Dendritic cell treated with granulocyte-macrophage colony-stimulating factor and Interleukin-4, amounts not matched to agents 40 ng/mL and 50 ng/mL, for 4 days (primary cell): Measurements from ENCODE around the gene NAPB.
"Not testable (repeated sequence)": the region's sequence is repeated elsewhere in the genome, so short reads cannot be mapped to it uniquely, and the experiment has no call there.

Experiments used
- H3K27ac Mint-ChIP-seq: one replicate; pipeline ENCODE4 v1.8.0; 2022; ENCODE audit warnings: mild to moderate bottlenecking, mixed read lengths
- H3K27me3 Mint-ChIP-seq: one replicate; pipeline ENCODE4 v1.8.0; 2022; ENCODE audit warnings: mild to moderate bottlenecking, mixed read lengths
- H3K36me3 Mint-ChIP-seq: one replicate; pipeline ENCODE4 v1.8.0; 2022; ENCODE audit warnings: low read depth, mixed read lengths
- H3K4me1 Mint-ChIP-seq: one replicate; pipeline ENCODE4 v1.8.0; 2022; ENCODE audit warnings: low read depth, mixed read lengths
- H3K4me3 Mint-ChIP-seq: one replicate; pipeline ENCODE4 v1.8.0; 2022; ENCODE audit warnings: mild to moderate bottlenecking, moderate library complexity, mixed read lengths
- H3K9me3 Mint-ChIP-seq: one replicate; pipeline ENCODE4 v1.8.0; 2022; ENCODE audit warnings: mixed read lengths
- intact Hi-C: fragments of 100-400 bp; cut with micrococcal nuclease; formaldehyde crosslinking; loops from one replicate; pipeline ENCODE4 v1.15.0; 2022

NAPB gene

DNA sequence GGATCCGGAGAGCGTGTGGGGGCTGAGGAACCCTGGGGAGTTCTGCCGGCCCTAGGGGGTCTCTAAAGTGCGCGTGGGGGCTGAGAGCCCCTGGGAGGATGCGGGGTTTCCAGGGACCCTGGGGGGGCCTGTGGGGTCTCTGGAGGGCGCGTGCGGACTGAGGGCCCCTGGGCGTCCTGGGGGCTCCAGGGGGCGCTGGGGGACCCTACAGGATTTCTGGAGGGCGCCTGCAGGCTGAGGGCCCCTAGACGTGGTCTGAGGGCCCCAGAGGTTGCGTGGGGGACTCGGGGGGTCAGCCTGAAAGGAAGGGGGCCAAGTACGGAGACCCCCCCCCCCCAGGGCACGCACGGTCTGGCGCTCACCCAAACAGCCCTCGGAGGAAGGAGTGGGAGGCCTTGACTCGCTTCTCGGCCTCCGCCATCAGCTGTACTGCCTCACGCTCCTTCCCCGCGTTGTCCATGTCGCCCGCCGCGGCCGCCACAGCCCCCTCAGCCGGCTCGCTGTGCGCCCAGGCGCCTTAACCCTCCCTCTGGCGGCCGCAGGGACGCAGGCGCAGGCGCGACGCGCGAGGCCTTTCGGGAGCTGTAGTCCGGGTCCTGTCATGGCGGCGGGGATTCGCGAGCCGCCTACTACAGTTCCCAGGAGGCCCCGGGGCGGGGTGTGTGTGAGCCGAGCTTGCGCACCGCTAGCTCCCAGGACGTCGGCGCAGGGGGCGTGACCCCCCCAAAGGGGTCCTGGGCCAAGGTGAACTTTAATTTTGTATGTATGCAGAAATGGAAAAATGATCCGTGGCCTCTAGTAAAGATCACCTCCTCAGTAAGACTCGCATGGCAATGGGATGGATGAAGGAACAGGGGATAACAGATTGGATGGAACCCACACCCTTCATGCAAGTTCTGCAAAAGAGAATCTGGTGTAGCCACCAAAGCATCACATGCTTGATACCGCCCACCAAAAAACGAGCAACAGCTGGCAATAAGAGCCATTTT lies at the start of gene NAPB:
NAPB (minus strand) TSS at position 546 of the 989 bp plus-strand sequence; CDS start at position 460, 86 bp downstream.
- Mint-ChIP-seq H3K4me1 (peaks cover 8% of the 10 kb centered on the region), H3K9me3 (no peaks in the 10 kb centered on the region), H3K27me3 (peaks cover 8% of the 10 kb centered on the region), H3K4me3 (peak within 1 kb of the TSS; percentile 80), H3K36me3 (peaks cover 11% of the 10 kb centered on the region), H3K27ac (peak within 1 kb of the TSS; percentile 83)
- intact Hi-C loops: loop anchor here (5.0 kb wide), 1 partner anchor 59 kb away; the partner anchor contains the start of gene GZF1

DNA sequence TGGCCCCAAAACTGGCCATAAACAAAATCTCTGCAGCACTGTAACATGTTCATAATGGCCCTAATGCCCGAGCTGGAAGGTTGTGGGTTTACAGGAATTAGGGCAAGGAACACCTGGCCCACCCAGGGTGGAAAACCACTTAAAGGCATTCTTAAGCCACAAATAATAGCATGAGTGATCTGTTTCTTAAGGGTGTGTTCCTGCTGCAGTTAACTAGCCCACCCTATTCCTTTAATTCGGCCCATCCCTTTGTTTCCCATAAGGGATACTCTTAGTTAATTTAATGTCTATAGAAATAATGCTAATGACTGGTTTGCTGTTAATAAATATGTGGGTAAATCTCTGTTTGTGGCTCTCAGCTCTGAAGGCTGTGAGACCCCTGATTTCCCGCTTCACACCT lies 45.7 kb upstream of the NAPB start:
- intact Hi-C loops, H3K36me3 Mint-ChIP-seq, H3K4me3 Mint-ChIP-seq, H3K4me1 Mint-ChIP-seq, H3K27me3 Mint-ChIP-seq, H3K27ac Mint-ChIP-seq: not testable (repeated sequence)
- H3K9me3 Mint-ChIP-seq: peaks cover 42% of the 10 kb centered on the region

DNA sequence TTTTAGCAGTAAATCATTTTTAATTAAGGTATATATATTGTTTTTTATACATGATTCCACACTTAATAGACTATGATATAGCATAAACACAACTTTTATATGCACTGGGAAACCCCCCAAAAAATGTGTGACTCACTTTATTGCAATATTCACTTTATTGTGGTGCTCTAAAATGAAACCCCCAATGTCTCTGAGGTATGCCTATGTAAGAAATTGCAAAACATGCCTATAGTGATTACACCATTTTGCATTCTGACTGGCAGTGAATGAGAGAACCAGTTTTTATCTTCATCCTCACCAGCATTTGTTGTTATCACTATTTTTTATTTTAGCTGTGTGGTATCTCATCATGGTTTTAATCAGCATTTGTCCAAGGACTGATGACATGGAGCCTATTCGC lies 39.9 kb upstream of the NAPB start:
- peaks cover 20% of the 10 kb centered on the region for H3K9me3 Mint-ChIP-seq
- H3K27ac Mint-ChIP-seq: no peak overlapping the region
- no peaks in the 10 kb centered on the region for H3K36me3 Mint-ChIP-seq
- no peak overlapping the region for H3K4me3 Mint-ChIP-seq
- H3K27me3 Mint-ChIP-seq: peaks cover 5% of the 10 kb centered on the region
- peaks cover 8% of the 10 kb centered on the region for H3K4me1 Mint-ChIP-seq
- intact Hi-C loops: no loop called here

DNA sequence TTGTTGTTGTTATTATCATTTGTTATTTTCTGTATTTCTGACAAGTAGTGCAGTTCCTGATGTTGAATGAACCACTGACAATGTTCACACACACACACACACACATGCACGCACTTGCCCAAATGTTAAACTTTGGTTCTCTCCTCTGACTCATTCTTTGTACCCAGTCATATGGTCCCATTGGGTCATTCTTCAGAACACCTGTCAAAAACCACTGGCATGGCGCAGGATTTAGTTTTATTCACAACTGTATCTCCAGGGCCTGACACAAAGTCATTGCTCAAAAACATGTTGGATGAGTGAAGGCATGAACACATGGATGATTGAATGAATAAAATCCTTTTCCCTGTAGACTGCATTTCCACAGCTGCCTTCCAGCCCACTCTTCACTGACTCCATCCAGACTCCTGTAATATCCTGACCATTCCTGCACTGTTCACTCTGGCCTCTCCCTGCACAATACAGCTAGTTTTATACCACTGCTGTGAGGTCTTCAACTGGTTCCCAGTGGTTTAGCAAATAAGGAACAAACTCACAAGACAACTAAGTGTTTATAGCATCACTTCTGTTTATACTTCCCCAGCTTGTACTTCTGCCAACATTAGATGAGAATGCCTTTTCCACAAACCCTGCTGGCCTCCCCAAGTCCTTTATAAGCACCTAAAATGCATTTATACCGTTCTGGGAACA lies 38.3 kb upstream of the NAPB start:
- Mint-ChIP-seq H3K27me3 (peaks cover 5% of the 10 kb centered on the region), H3K27ac (peak overlapping the region; percentile 21), H3K4me3 (no peak overlapping the region), H3K9me3 (peaks cover 4% of the 10 kb centered on the region), H3K36me3 (no peaks in the 10 kb centered on the region), H3K4me1 (peaks cover 8% of the 10 kb centered on the region)
- intact Hi-C loops: no loop called here

DNA sequence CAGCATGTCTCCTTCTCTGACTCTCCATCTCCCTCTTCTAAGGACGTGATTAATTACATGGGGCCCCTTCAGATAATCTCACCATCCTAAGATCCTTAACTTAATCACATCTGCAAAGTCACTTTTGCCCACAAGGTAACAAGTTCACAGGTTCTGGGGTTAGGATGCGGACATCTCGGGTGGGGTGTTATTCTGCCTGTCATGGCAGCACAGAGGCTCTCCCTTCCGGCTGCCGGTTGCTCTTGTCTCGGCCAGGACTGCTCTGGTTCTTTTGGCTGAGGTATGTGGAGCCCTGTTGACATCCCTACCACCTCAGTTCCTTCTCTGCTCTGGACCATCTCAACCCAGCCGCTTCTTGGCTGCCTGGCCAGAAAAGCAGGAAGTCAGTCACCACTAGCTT lies 35.6 kb upstream of the NAPB start:
- H3K27ac Mint-ChIP-seq: no peak overlapping the region
- no peaks in the 10 kb centered on the region for H3K9me3 Mint-ChIP-seq
- no peaks in the 10 kb centered on the region for H3K36me3 Mint-ChIP-seq

DNA sequence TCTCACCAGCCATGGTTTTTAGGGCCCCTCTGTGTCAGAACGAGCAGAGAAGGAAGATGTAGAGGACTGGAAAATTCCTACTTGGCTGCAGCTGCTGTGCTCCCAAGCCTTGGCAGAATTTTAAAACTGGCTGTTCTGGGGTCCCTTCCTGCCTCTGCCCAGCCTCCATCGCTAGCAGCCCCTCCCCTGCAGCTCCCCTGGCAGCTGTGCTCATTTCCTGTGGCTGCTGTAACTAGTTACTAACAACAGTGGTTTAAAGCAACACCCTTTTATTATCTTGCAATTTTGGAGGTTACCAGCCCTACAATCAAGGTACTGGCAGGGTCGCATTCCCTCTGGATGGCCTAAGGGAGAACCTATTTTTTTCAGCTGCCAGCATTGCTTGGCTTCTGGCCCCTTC lies 35.1 kb upstream of the NAPB start:
- Mint-ChIP-seq H3K27ac (no peak overlapping the region), H3K27me3 (peaks cover 10% of the 10 kb centered on the region), H3K4me3 (no peak overlapping the region), H3K36me3 (no peaks in the 10 kb centered on the region), H3K9me3 (no peaks in the 10 kb centered on the region), H3K4me1 (peaks cover 8% of the 10 kb centered on the region)
- intact Hi-C loops: no loop called here

More for the DNA sequence above, 35.6 kb upstream of the NAPB start:
- intact Hi-C loops: no loop called here
- Mint-ChIP-seq H3K4me3 (no peak overlapping the region), H3K4me1 (peaks cover 8% of the 10 kb centered on the region), H3K27me3 (peaks cover 7% of the 10 kb centered on the region)

DNA sequence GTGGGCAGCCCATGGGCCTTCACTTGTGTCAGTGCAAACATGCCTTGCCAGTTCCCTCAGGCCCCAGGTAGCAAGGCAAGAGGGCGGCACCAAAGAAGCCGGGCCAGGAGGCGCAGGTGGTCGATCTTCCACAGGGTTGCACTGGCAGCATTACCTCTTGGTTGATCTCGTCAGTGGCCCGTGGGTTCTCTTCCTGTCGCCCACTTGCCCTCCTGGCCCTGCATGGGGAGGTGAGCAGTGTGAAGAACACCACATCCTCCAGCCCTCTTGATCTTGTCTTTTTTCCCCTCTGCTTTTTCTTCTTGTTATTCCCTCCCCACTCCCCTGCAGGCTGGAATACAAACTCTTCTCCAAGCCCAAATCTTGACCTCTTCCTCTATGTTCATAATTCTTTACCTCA lies 34.4 kb upstream of the NAPB start:
- intact Hi-C loops: no loop called here
- peaks cover 12% of the 10 kb centered on the region for H3K27me3 Mint-ChIP-seq
- no peak overlapping the region for H3K4me3 Mint-ChIP-seq
- H3K4me1 Mint-ChIP-seq: peaks cover 8% of the 10 kb centered on the region
- no peak overlapping the region for H3K27ac Mint-ChIP-seq
- H3K36me3 Mint-ChIP-seq: no peaks in the 10 kb centered on the region
- H3K9me3 Mint-ChIP-seq: no peaks in the 10 kb centered on the region

DNA sequence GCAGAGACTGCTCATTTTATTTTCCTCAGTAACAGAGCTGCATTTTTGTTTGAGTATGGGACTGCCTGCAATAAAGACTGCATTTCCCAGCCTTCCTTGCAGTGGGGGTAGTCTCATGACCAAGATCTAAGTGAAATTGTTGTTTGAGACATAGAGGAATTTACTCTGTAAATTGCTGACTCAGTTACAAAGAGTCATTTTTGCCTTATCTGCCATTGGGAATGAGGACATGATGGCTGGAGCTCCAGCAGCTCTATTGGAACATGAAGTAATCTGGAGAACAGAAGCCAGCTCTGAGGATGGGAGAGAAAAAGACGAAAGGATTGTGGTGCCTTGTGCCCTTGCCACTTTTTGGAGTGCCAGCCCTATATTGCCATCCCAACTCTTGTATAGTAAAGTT lies 33.5 kb upstream of the NAPB start:
- peaks cover 12% of the 10 kb centered on the region for H3K27me3 Mint-ChIP-seq
- H3K4me3 Mint-ChIP-seq: no peak overlapping the region
- no peaks in the 10 kb centered on the region for H3K36me3 Mint-ChIP-seq
- H3K27ac Mint-ChIP-seq: no peak overlapping the region
- peaks cover 5% of the 10 kb centered on the region for H3K4me1 Mint-ChIP-seq
- intact Hi-C loops: no loop called here
- no peaks in the 10 kb centered on the region for H3K9me3 Mint-ChIP-seq

DNA sequence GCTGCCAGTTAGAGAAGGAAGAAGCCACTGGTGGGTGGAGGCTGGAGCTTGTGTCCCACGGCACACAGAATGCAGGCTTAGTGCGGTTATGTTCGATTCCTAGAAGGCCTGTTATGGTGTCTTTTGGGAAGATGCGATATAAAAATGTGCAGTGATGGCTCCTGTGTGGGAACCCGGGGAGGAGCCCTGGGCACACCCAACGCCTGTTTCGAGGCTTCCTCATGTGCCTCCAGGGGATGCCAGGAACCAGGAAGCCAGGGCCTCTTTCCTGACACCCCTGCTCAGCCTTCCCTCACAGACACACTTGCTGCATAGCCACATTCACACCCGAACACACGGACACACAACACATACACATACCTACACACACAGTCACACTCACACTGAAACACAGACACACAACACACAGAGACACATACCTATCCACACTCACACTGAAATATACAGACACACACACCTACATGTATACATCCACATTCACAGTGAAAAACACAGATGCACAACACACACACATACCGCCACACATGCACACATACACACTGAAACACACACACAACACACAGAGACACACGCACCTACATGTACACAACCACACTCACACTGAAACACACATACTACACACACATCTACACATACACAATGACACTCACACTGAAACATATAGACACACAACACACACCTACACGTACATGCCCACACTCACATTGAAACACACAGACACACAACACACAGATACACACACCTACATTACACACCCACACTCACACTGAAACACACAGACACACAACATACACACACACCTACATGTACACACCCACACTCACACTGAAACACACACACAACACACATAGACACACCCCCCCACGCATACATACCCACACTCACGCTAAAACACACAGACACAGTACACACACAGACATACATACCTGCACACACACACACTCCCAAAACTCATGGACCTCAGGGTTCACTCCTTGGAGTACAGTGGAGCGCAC lies 32.6 kb upstream of the NAPB start:
- H3K9me3 Mint-ChIP-seq: no peaks in the 10 kb centered on the region
- H3K27me3 Mint-ChIP-seq: peaks cover 12% of the 10 kb centered on the region
- no peaks in the 10 kb centered on the region for H3K36me3 Mint-ChIP-seq
- peaks cover 6% of the 10 kb centered on the region for H3K4me1 Mint-ChIP-seq
- no peak overlapping the region for H3K27ac Mint-ChIP-seq
- H3K4me3 Mint-ChIP-seq: no peak overlapping the region
- intact Hi-C loops: no loop called here

DNA sequence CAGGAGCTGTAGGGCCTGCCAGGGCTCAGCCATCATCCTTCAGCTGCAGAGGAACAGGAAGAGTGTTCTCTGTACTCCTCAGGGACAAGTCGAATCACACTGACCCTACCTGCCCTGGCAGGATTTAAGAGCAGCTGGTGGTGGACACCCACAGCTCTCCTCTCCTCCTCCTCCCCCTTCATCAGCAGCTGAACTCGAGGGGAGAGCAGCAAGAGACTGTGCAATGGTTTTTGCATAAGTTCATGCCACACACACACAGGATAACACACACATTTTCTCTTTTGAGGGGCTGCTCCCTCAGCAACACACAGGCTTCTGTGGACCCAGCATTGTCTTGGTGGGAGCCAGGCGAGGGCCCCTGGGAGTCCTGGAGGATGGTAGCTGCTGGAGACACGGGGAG lies 31.5 kb upstream of the NAPB start, which contains the start of gene CST11:
CST11 (minus strand) TSS at position 101 of the 400 bp plus-strand sequence; CDS start at position 36, 65 bp downstream.
- H3K4me3 Mint-ChIP-seq: no peak within 1 kb of the TSS
- H3K9me3 Mint-ChIP-seq: no peaks in the 10 kb centered on the region
- intact Hi-C loops: no loop called here
- H3K27ac Mint-ChIP-seq: no peak within 1 kb of the TSS
- H3K27me3 Mint-ChIP-seq: peaks cover 12% of the 10 kb centered on the region
- H3K36me3 Mint-ChIP-seq: no peaks in the 10 kb centered on the region
- peaks cover 6% of the 10 kb centered on the region for H3K4me1 Mint-ChIP-seq

DNA sequence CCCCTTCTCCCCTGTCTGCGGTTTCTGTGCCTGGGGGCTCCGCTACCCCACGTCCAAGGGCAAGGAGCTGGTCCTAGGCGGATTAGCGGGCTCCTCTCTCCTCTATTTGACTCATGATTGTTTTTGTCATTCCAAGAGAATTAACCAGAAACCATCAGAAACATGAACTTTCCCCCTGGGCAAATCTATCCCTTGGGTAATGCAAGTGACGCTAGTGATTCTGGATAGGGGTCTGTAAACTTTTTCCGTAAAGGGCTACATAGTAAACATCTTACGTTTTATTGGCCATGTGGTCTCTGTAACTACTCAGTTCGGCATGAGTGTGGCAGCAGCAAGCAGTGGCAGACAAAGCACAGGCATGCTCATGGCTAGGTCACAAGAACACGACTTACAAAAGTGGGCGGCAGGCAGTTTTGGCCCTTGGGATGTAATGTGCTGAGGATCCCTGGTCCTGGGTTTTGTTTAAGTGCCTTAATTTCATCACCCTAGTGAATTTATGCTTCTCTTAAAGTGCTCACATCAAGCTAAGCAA lies 30.7 kb upstream of the NAPB start:
- no peak overlapping the region for H3K27ac Mint-ChIP-seq
- peaks cover 12% of the 10 kb centered on the region for H3K27me3 Mint-ChIP-seq
- H3K4me1 Mint-ChIP-seq: peaks cover 6% of the 10 kb centered on the region
- intact Hi-C loops: no loop called here
- no peaks in the 10 kb centered on the region for H3K36me3 Mint-ChIP-seq
- no peak overlapping the region for H3K4me3 Mint-ChIP-seq
- no peaks in the 10 kb centered on the region for H3K9me3 Mint-ChIP-seq

DNA sequence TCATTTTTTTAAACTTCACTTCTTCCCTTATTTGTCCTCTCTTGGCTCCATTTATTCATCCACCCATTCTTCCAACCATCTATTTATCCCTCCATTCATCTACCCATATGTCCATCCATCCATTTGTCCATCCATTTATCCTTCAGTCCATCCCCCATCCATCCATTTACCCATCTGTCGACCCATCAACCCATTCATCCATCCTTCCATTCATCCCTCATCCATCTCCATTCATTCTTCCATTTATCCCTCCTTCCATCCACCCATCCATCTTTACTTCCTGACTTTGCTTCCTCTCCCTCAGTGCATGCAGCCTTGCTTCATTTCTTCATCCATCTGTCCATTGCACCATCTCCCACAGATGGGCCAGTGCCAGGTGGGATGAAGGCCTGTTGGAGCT lies 29.6 kb upstream of the NAPB start:
- intact Hi-C loops: no loop called here
- Mint-ChIP-seq H3K27me3 (peaks cover 8% of the 10 kb centered on the region), H3K9me3 (no peaks in the 10 kb centered on the region), H3K4me1 (peaks cover 6% of the 10 kb centered on the region), H3K4me3 (no peak overlapping the region), H3K36me3 (no peaks in the 10 kb centered on the region), H3K27ac (no peak overlapping the region)

DNA sequence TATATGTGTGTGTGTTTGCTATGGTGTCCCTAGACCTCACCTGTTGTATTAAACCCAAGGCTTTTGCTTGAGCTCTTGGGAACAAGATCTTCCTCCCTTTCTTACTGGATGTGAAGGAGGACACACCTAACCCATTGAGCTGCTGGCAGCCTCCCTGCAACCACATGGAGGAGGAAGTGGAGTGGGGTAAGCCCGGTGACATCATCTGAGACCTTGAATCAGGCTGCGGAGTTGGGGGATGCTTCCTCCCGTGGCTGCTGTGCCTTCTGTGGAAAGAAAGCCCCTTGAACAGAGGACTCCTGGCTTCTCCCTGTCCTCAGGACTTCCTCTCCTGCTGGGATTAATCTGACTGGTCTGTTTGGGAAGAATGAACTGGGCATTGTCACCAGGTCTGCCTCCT lies 28.1 kb upstream of the NAPB start:
- Mint-ChIP-seq H3K27me3 (peaks cover 8% of the 10 kb centered on the region), H3K36me3 (no peaks in the 10 kb centered on the region), H3K4me1 (peaks cover 6% of the 10 kb centered on the region), H3K27ac (no peak overlapping the region), H3K4me3 (no peak overlapping the region), H3K9me3 (no peaks in the 10 kb centered on the region)
- intact Hi-C loops: loop anchor here (10.0 kb wide), 1 partner anchor 755 kb away; no protein-coding TSS in a partner anchor
